ENCODE measurements around the gene PRICKLE2.

The PRICKLE2 gene

GRCh38 chr3:64218746-64219145 lies 6.5 kb downstream of the PRICKLE2 start:
- Histone ChIP-seq H3K79me2 (ENCODE audit: low read length) (peaks cover 88% of the 10 kb centered on the region), H3K4me1 (ENCODE audit: low read length) (peaks cover 18% of the 10 kb centered on the region)

DNA sequence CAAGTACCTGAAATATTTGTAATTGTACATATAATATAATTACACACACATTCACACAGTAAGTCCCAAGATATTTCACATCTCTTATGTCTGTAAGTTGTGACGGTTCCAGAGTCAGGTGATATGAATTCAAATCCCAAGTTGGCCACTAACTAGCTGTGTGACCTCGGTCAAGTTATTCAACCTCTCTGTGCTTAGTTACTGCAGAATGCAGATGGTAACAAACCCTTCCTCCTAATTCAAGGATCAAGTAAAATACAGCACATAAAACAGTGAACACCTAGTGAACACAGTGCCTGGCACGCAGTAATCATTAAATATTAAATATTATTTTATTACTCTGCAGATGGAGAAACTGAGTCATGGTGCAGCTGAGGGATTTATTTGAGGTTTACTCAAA lies 6.9 kb downstream of the PRICKLE2 start:
- Histone ChIP-seq H3K27ac (ENCODE audit: low read length) (no peak overlapping the region), H3K4me2 (ENCODE audit: low read depth, low read length) (no peak overlapping the region), H3K79me2 (ENCODE audit: low read length) (peaks cover 85% of the 10 kb centered on the region), H3K9me3 (replicated peaks; ENCODE audit: insufficient read depth, low read length) (no peaks in the 10 kb centered on the region), H3K4me1 (ENCODE audit: low read length) (peaks cover 18% of the 10 kb centered on the region), H2AFZ (ENCODE audit: low read length) (no peak overlapping the region), H3K27me3 (replicated peaks; ENCODE audit: insufficient read depth, low read length) (no peaks in the 10 kb centered on the region), H3F3A (ENCODE audit: insufficient read depth, low read length) (0 out of 2 replicates have a peak, but pooled peaks cover 4% of the 10 kb centered on the region), H3K4me3 (ENCODE audit: low read length) (no peak overlapping the region), H3K9me2 (replicated peaks; ENCODE audit: insufficient read depth, low read length) (no peaks in the 10 kb centered on the region), H3K36me3 (replicated peaks; ENCODE audit: insufficient read depth, low read length) (no peaks in the 10 kb centered on the region), H4K20me1 (ENCODE audit: insufficient read depth, low read length) (no peaks in the 10 kb centered on the region), H3K9ac (ENCODE audit: low read length) (no peak overlapping the region)
- DNase-seq: no peak
- TF ChIP-seq CTCF (IDR thresholded peaks at IDR 0.05; ENCODE audit: low read length) (no peak), EZH2phosphoT487 (IDR thresholded peaks at IDR 0.05; ENCODE audit: low read length) (no peak), EZH2 (optimal IDR thresholded peaks at IDR 0.05; ENCODE audit: low read depth, low read length) (no peak)

More at GRCh38 chr3:64218746-64219145, 6.5 kb downstream of the PRICKLE2 start:
- Histone ChIP-seq H3K9ac (ENCODE audit: low read length) (no peak overlapping the region), H3K4me3 (ENCODE audit: low read length) (no peak overlapping the region), H3F3A (ENCODE audit: insufficient read depth, low read length) (peaks cover 8% of the 10 kb centered on the region; the same call in 1 of the 2 replicates), H3K4me2 (ENCODE audit: low read depth, low read length) (no peak overlapping the region), H3K27me3 (replicated peaks; ENCODE audit: insufficient read depth, low read length) (no peaks in the 10 kb centered on the region), H3K9me3 (replicated peaks; ENCODE audit: insufficient read depth, low read length) (no peaks in the 10 kb centered on the region), H3K27ac (ENCODE audit: low read length) (no peak overlapping the region), H2AFZ (ENCODE audit: low read length) (no peak overlapping the region), H3K9me2 (replicated peaks; ENCODE audit: insufficient read depth, low read length) (no peaks in the 10 kb centered on the region), H4K20me1 (ENCODE audit: insufficient read depth, low read length) (no peaks in the 10 kb centered on the region), H3K36me3 (replicated peaks; ENCODE audit: insufficient read depth, low read length) (no peaks in the 10 kb centered on the region)
- TF ChIP-seq EZH2phosphoT487 (IDR thresholded peaks at IDR 0.05; ENCODE audit: low read length): no peak
- no peak for TF ChIP-seq EZH2 (optimal IDR thresholded peaks at IDR 0.05; ENCODE audit: low read depth, low read length)
- TF ChIP-seq CTCF (IDR thresholded peaks at IDR 0.05; ENCODE audit: low read length): no peak
- DNase-seq: no peak

DNA sequence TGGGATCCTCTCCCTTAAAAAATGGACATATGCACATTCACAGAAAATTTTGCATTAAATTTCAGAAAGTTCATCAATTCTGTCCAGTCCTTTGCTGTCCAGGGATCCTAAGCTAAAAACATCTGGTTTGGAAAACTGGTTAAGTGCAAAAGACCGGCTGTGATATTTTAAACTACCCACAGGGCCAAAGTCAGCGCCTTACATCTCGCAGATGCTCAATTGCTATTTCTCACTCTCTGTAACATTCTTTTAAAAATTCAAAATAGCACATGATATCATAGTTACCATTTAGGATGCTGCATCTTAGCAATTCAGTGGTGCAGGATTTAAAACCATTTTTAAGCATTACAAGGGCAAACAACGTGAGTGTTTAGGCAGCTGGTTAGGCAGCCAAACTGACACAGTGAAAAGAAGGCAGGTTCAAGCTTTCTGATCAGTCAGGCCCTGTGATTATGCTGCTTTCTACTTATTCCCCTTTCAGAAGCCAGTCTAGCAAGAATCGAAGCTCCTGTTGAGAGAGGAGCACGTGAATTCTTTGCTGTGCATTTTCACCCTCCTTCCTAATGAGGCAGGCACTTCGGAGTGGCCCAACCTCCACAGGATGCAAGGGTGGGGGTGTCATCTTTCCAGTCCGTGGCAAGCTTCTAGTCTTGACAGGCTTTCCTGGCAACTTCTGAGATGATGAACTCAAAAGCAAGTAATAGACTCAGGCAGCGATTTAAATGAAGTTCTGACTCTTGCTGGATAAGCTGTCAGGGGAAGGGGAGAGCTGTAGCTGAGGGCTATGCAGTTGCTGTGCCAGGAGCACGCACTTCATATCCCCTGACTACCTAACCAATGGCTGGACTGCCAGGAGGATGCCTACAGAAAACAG lies 8.8 kb downstream of the PRICKLE2 start:
- no peaks in the 10 kb centered on the region for H3K9me3 ChIP-seq (replicated peaks; ENCODE audit: insufficient read depth, low read length)
- no peaks in the 10 kb centered on the region for H3K36me3 ChIP-seq (replicated peaks; ENCODE audit: insufficient read depth, low read length)
- no peak overlapping the region for H3K27ac ChIP-seq (ENCODE audit: low read length)
- peaks cover 9% of the 10 kb centered on the region for H3K4me1 ChIP-seq (ENCODE audit: low read length)
- H3K4me3 ChIP-seq (ENCODE audit: low read length): no peak overlapping the region
- H3K27me3 ChIP-seq (replicated peaks; ENCODE audit: insufficient read depth, low read length): no peaks in the 10 kb centered on the region
- no peaks in the 10 kb centered on the region for H3F3A ChIP-seq (ENCODE audit: insufficient read depth, low read length)
- no peak for TF ChIP-seq EZH2 (optimal IDR thresholded peaks at IDR 0.05; ENCODE audit: low read depth, low read length)
- TF ChIP-seq EZH2phosphoT487 (IDR thresholded peaks at IDR 0.05; ENCODE audit: low read length): no peak
- no peak for TF ChIP-seq CTCF (IDR thresholded peaks at IDR 0.05; ENCODE audit: low read length)
- H3K79me2 ChIP-seq (ENCODE audit: low read length): peaks cover 73% of the 10 kb centered on the region
- H3K9me2 ChIP-seq (replicated peaks; ENCODE audit: insufficient read depth, low read length): no peaks in the 10 kb centered on the region
- H4K20me1 ChIP-seq (ENCODE audit: insufficient read depth, low read length): no peaks in the 10 kb centered on the region
- no peak overlapping the region for H3K4me2 ChIP-seq (ENCODE audit: low read depth, low read length)
- no peak overlapping the region for H2AFZ ChIP-seq (ENCODE audit: low read length)
- no peak overlapping the region for H3K9ac ChIP-seq (ENCODE audit: low read length)
- no peak for DNase-seq

Data from MM.1S (cell line).